IMR-90 (cell line): ENCODE results near the gene POFUT1.

Experiments used
- CEBPB ChIP-seq: IDR thresholded peaks from 2 replicates; pipeline ENCODE4 v1.6.1; 2012; ENCODE audit warnings: low read depth, low read length, improper control_type of control experiment
- CHD1 ChIP-seq: IDR thresholded peaks from 2 replicates; pipeline ENCODE4 v1.6.1; 2012; ENCODE audit warnings: low read depth, low read length, improper control_type of control experiment
- FOS ChIP-seq: fragments of 150-350 bp; IDR thresholded peaks from 2 replicates; pipeline ENCODE4 v1.6.1; 2016; ENCODE audit warnings: low read depth, low read length
- MAFK ChIP-seq: IDR thresholded peaks from 2 replicates; pipeline ENCODE4 v1.6.1; 2012; ENCODE audit warnings: low read depth, low read length, improper control_type of control experiment
- MXI1 ChIP-seq: IDR thresholded peaks from 2 replicates; pipeline ENCODE4 v1.6.1; 2012; ENCODE audit warnings: low read depth, mild to moderate bottlenecking, low read length, moderate library complexity, borderline replicate concordance
- NFE2L2 ChIP-seq: fragments of 150-350 bp; IDR thresholded peaks from 2 replicates; pipeline ENCODE4 v1.6.1; 2016; ENCODE audit warnings: low read depth, mild to moderate bottlenecking, low read length
- POLR2A ChIP-seq: IDR thresholded peaks from 2 replicates; pipeline ENCODE4 v1.6.1; 2012; ENCODE audit warnings: mild to moderate bottlenecking, low read depth, low read length
- RAD21 ChIP-seq: IDR thresholded peaks from 2 replicates; pipeline ENCODE4 v1.6.1; 2012; ENCODE audit warnings: low read length, improper control_type of control experiment
- RCOR1 ChIP-seq: IDR thresholded peaks from 2 replicates; pipeline ENCODE4 v1.6.1; 2012; ENCODE audit warnings: mild to moderate bottlenecking, low read length, improper control_type of control experiment; ENCODE audit not compliant: insufficient replicate concordance
- USF2 ChIP-seq: fragments of 150-350 bp; IDR thresholded peaks from 2 replicates; pipeline ENCODE4 v1.6.1; 2017; ENCODE audit warnings: mild to moderate bottlenecking, antibody characterized with exemption, low read length, low read depth
- TF ChIP-seq, protein P1 (sequence below): conservative IDR thresholded peaks from 2 replicates; pipeline ENCODE4 v1.5.1; 2012; ENCODE audit warnings: mild to moderate bottlenecking, low read depth, low read length, improper control_type of control experiment

- TF ChIP-seq POLR2A (no peak), RCOR1 (no peak), NFE2L2 (no peak), CEBPB (no peak), MAFK (no peak), RAD21 (no peak), USF2 (no peak), FOS (no peak), MXI1 (no peak), CHD1 (no peak)
- TF ChIP-seq, protein P1, sequence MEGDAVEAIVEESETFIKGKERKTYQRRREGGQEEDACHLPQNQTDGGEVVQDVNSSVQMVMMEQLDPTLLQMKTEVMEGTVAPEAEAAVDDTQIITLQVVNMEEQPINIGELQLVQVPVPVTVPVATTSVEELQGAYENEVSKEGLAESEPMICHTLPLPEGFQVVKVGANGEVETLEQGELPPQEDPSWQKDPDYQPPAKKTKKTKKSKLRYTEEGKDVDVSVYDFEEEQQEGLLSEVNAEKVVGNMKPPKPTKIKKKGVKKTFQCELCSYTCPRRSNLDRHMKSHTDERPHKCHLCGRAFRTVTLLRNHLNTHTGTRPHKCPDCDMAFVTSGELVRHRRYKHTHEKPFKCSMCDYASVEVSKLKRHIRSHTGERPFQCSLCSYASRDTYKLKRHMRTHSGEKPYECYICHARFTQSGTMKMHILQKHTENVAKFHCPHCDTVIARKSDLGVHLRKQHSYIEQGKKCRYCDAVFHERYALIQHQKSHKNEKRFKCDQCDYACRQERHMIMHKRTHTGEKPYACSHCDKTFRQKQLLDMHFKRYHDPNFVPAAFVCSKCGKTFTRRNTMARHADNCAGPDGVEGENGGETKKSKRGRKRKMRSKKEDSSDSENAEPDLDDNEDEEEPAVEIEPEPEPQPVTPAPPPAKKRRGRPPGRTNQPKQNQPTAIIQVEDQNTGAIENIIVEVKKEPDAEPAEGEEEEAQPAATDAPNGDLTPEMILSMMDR = no peak
These were observed 21.2 kb upstream of the POFUT1 start for GRCh38 chr20:32186506-32186905.
